ENCODE measurements around the gene SLC37A4.
"Not testable (repeated sequence)": the region's sequence is repeated elsewhere in the genome, so short reads cannot be mapped to it uniquely, and the experiment has no call there.

The SLC37A4 gene

DNA sequence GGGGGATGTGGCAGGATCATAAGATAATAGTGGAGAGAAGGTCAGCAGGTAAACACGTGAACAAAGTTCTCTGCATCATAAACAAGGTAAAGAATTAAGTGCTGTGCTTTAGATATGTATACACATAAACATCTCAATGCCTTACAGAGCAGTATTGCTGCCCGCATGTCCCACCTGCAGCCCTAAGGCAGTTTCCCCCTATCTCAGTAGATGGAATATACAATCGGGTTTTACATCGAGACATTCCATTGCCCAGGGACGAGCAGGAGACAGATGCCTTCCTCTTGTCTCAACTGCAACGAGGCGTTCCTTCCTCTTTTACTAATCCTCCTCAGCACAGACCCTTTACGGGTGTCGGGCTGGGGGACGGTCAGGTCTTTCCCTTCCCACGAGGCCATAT lies 8.8 kb upstream of the SLC37A4 start:
- not testable (repeated sequence) for H3K27me3 ChIP-seq (ENCODE audit: low read depth, low read length); H3K9me3 ChIP-seq (ENCODE audit: control insufficient read depth in 1 of 2, low read length in 2 of 2); H3K4me1 ChIP-seq (ENCODE audit: control insufficient read depth in 1 of 2, insufficient read depth in 2 of 2, low read length in 2 of 2); H3K27ac ChIP-seq (ENCODE audit: low read length); H3K36me3 ChIP-seq (ENCODE audit: control insufficient read depth in 1 of 2, insufficient read depth in 2 of 2, low read length in 2 of 2); H3K4me3 ChIP-seq (ENCODE audit: low read depth in 1 of 2, low read length in 2 of 2)

DNA sequence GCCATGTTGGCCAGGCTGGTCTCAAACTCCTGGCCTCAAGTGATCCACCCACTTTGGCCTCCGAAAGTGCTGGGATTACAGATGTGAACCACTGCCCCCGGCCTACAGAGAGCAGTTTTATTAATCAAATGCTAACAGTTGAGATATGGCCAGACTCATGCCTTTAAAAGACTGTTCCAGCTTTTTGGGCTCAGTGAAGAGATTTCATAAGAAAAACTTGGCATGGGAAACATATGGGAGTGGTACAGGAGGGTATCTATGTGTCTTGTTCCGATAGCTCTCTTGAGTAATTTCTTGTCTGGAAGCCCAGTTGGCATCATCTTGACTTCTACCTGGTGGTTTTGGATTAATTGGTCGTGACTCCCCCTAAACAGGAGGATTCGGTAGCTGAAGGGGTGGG lies 8.2 kb upstream of the SLC37A4 start:
- Histone ChIP-seq H3K4me3 (ENCODE audit: low read depth in 1 of 2, low read length in 2 of 2) (no peak overlapping the region), H3K36me3 (ENCODE audit: control insufficient read depth in 1 of 2, insufficient read depth in 2 of 2, low read length in 2 of 2) (no peaks in the 10 kb centered on the region)

DNA sequence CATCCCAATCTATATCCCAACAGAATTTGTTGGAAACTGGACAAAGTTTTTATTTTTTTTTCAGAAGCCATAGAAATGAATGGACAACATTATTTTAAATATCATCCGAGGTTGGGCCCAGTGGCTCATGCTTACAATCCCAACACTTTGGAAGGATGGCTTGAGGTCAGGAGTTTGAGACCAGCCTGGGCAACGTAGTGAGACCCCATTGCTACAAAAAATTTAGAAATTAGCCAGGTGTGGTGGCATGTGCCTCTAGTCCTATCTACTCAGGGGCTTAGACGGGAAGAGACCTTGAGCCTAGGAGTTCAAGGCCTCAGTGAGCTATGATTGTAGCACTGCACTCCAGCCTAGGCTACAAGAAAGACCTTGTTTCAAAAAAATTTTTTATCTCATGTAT lies 4.1 kb upstream of the SLC37A4 start:
- Histone ChIP-seq H3K36me3 (ENCODE audit: control insufficient read depth in 1 of 2, insufficient read depth in 2 of 2, low read length in 2 of 2) (no peaks in the 10 kb centered on the region), H3K9me3 (ENCODE audit: control insufficient read depth in 1 of 2, low read length in 2 of 2) (no peaks in the 10 kb centered on the region), H3K27ac (ENCODE audit: low read length) (no peak overlapping the region), H3K4me1 (ENCODE audit: control insufficient read depth in 1 of 2, insufficient read depth in 2 of 2, low read length in 2 of 2) (peaks cover 0 to 3% of the 10 kb centered on the region in 2 donors), H3K4me3 (ENCODE audit: low read depth in 1 of 2, low read length in 2 of 2) (no peak overlapping the region), H3K27me3 (ENCODE audit: low read depth, low read length) (no peaks in the 10 kb centered on the region)

More for the DNA sequence above, 8.2 kb upstream of the SLC37A4 start:
- H3K27ac ChIP-seq (ENCODE audit: low read length), result no peak overlapping the region
- no peaks in the 10 kb centered on the region for H3K9me3 ChIP-seq (ENCODE audit: control insufficient read depth in 1 of 2, low read length in 2 of 2)
- no peaks in the 10 kb centered on the region for H3K27me3 ChIP-seq (ENCODE audit: low read depth, low read length)
- no peaks in the 10 kb centered on the region for H3K4me1 ChIP-seq (ENCODE audit: control insufficient read depth in 1 of 2, insufficient read depth in 2 of 2, low read length in 2 of 2)

GRCh38 chr11:119033421-119033820 lies 2.7 kb upstream of the SLC37A4 start:
- not testable (repeated sequence) for H3K4me3 ChIP-seq (ENCODE audit: low read depth in 1 of 2, low read length in 2 of 2); H3K27me3 ChIP-seq (ENCODE audit: low read depth, low read length); H3K9me3 ChIP-seq (ENCODE audit: control insufficient read depth in 1 of 2, low read length in 2 of 2); H3K27ac ChIP-seq (ENCODE audit: low read length); H3K36me3 ChIP-seq (ENCODE audit: control insufficient read depth in 1 of 2, insufficient read depth in 2 of 2, low read length in 2 of 2)
- H3K4me1 ChIP-seq (ENCODE audit: control insufficient read depth in 1 of 2, insufficient read depth in 2 of 2, low read length in 2 of 2), result peaks cover 0 to 11% of the 10 kb centered on the region in 2 donors

GRCh38 chr11:119031912-119032280 lies 1.2 kb upstream of the SLC37A4 start:
- H3K36me3 ChIP-seq (ENCODE audit: control insufficient read depth in 1 of 2, insufficient read depth in 2 of 2, low read length in 2 of 2), result peaks cover 0 to 8% of the 10 kb centered on the region in 2 donors
- H3K4me3 ChIP-seq (ENCODE audit: low read depth in 1 of 2, low read length in 2 of 2), result no peak overlapping the region
- H3K27ac ChIP-seq (ENCODE audit: low read length), result no peak overlapping the region
- no peaks in the 10 kb centered on the region for H3K9me3 ChIP-seq (ENCODE audit: control insufficient read depth in 1 of 2, low read length in 2 of 2)
- peaks cover 0 to 11% of the 10 kb centered on the region in 2 donors for H3K4me1 ChIP-seq (ENCODE audit: control insufficient read depth in 1 of 2, insufficient read depth in 2 of 2, low read length in 2 of 2)
- no peaks in the 10 kb centered on the region for H3K27me3 ChIP-seq (ENCODE audit: low read depth, low read length)

GRCh38 chr11:119030029-119030328 lies 698 bp downstream of the SLC37A4 start:
- Histone ChIP-seq H3K27me3 (ENCODE audit: low read depth, low read length) (no peaks in the 10 kb centered on the region), H3K4me3 (ENCODE audit: low read depth in 1 of 2, low read length in 2 of 2) (peak overlapping the region; percentile 76 to 88), H3K4me1 (ENCODE audit: control insufficient read depth in 1 of 2, insufficient read depth in 2 of 2, low read length in 2 of 2) (peaks cover 0 to 12% of the 10 kb centered on the region in 2 donors), H3K36me3 (ENCODE audit: control insufficient read depth in 1 of 2, insufficient read depth in 2 of 2, low read length in 2 of 2) (peaks cover 6 to 23% of the 10 kb centered on the region in 2 donors), H3K9me3 (ENCODE audit: control insufficient read depth in 1 of 2, low read length in 2 of 2) (no peaks in the 10 kb centered on the region), H3K27ac (ENCODE audit: low read length) (peak overlapping the region; percentile 35)

DNA sequence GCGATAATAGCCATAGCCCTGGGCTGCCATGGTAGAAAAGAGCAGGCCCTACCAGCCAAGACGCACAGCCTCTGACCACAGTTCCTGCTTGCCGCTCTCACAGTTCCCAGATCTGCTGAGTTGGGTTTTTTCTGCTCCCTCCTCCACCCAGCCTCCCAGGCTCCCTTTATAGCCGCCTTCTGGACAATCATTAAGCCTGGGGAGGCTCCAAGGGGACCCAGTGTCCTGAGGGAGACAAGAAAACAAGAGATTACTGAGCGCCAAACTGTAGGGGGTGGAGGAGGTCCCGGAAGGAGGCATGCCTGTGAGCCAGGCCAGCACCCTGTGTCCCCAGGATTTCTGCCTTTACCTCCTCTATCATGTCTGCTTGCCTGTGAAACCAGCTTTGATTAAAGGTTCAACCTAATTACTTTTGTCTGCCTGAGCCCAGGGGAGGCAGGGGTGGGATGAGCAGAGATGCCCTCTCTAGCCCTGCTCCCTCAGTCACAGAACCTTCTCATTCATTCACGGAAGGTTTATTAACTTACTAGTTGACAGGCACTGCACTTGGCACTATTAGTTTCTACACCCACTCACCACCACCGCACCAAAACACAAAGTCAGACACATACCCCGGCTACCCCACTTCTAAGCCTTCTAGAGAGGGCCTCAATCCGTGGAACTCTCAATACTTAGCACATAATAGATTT lies 1.2 kb downstream of the SLC37A4 start:
- H3K4me1 ChIP-seq (ENCODE audit: control insufficient read depth in 1 of 2, insufficient read depth in 2 of 2, low read length in 2 of 2), result peaks cover 0 to 16% of the 10 kb centered on the region in 2 donors
- H3K36me3 ChIP-seq (ENCODE audit: control insufficient read depth in 1 of 2, insufficient read depth in 2 of 2, low read length in 2 of 2), result peaks cover 6 to 28% of the 10 kb centered on the region in 2 donors
- peak overlapping the region; percentile 62 for H3K27ac ChIP-seq (ENCODE audit: low read length)
- H3K4me3 ChIP-seq (ENCODE audit: low read depth in 1 of 2, low read length in 2 of 2), result peak overlapping the region; percentile 76 to 88
- no peaks in the 10 kb centered on the region for H3K9me3 ChIP-seq (ENCODE audit: control insufficient read depth in 1 of 2, low read length in 2 of 2)
- no peaks in the 10 kb centered on the region for H3K27me3 ChIP-seq (ENCODE audit: low read depth, low read length)

DNA sequence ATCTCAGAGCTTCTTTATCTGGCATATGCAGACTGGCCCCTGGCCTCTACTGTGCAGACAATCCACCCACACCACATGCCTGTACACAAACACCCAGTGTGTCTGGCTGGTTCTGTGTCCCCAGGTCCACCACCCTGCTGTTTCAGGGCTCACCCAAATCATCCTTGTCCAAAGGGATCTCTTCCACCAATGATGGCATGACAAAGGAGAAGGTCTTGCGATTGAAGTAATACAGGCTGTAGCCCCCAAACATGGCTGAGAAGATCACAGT lies 1.7 kb downstream of the SLC37A4 start:
- peaks cover 9 to 31% of the 10 kb centered on the region in 2 donors for H3K36me3 ChIP-seq (ENCODE audit: control insufficient read depth in 1 of 2, insufficient read depth in 2 of 2, low read length in 2 of 2)
- peak overlapping the region in 1 of 2 donors; percentile 76 for H3K4me3 ChIP-seq (ENCODE audit: low read depth in 1 of 2, low read length in 2 of 2)
- H3K27me3 ChIP-seq (ENCODE audit: low read depth, low read length), result no peaks in the 10 kb centered on the region
- no peaks in the 10 kb centered on the region for H3K9me3 ChIP-seq (ENCODE audit: control insufficient read depth in 1 of 2, low read length in 2 of 2)
- peak overlapping the region; percentile 62 for H3K27ac ChIP-seq (ENCODE audit: low read length)
- H3K4me1 ChIP-seq (ENCODE audit: control insufficient read depth in 1 of 2, insufficient read depth in 2 of 2, low read length in 2 of 2), result peaks cover 0 to 16% of the 10 kb centered on the region in 2 donors

- no peaks in the 10 kb centered on the region for H3K27me3 ChIP-seq (ENCODE audit: low read depth, low read length)
- H3K4me1 ChIP-seq (ENCODE audit: control insufficient read depth in 1 of 2, insufficient read depth in 2 of 2, low read length in 2 of 2), result peaks cover 0 to 16% of the 10 kb centered on the region in 2 donors
- H3K36me3 ChIP-seq (ENCODE audit: control insufficient read depth in 1 of 2, insufficient read depth in 2 of 2, low read length in 2 of 2), result peaks cover 14 to 35% of the 10 kb centered on the region in 2 donors
- no peaks in the 10 kb centered on the region for H3K9me3 ChIP-seq (ENCODE audit: control insufficient read depth in 1 of 2, low read length in 2 of 2)
- H3K27ac ChIP-seq (ENCODE audit: low read length), result peak overlapping the region; percentile 62
- H3K4me3 ChIP-seq (ENCODE audit: low read depth in 1 of 2, low read length in 2 of 2), result peak overlapping the region in 1 of 2 donors; percentile 76
Measured at GRCh38 chr11:119028346-119029068, 2.2 kb downstream of the SLC37A4 start.

- H3K4me3 ChIP-seq (ENCODE audit: low read depth in 1 of 2, low read length in 2 of 2), result peak overlapping the region in 1 of 2 donors; percentile 76
- H3K27me3 ChIP-seq (ENCODE audit: low read depth, low read length), result no peaks in the 10 kb centered on the region
- H3K27ac ChIP-seq (ENCODE audit: low read length), result peak overlapping the region; percentile 3
- no peaks in the 10 kb centered on the region for H3K9me3 ChIP-seq (ENCODE audit: control insufficient read depth in 1 of 2, low read length in 2 of 2)
- H3K4me1 ChIP-seq (ENCODE audit: control insufficient read depth in 1 of 2, insufficient read depth in 2 of 2, low read length in 2 of 2), result peaks cover 0 to 16% of the 10 kb centered on the region in 2 donors
- H3K36me3 ChIP-seq (ENCODE audit: control insufficient read depth in 1 of 2, insufficient read depth in 2 of 2, low read length in 2 of 2), result peaks cover 18 to 40% of the 10 kb centered on the region in 2 donors
Measured at GRCh38 chr11:119027561-119028345, 2.9 kb downstream of the SLC37A4 start.

DNA sequence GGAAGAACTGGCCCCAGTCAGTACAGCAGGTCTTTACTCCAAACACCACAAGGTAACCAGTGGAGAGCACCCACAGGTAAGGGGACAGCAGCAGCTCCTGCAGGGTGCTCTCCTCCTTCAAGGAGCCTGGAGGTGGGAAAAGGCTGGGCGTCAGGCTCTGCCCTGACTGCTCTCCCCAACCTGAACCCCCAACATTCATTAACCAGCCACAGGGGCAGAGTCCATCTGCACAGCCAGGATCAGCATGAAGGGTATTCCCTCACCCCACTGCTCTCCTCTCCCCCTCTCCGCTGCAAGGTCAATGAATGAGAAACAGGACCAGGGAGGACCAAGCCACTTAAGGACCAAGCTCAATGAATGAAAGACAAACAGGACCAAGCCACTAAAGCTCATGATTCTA lies 3.7 kb downstream of the SLC37A4 start:
- Histone ChIP-seq H3K36me3 (ENCODE audit: control insufficient read depth in 1 of 2, insufficient read depth in 2 of 2, low read length in 2 of 2) (peaks cover 18 to 48% of the 10 kb centered on the region in 2 donors), H3K4me3 (ENCODE audit: low read depth in 1 of 2, low read length in 2 of 2) (peak overlapping the region in 1 of 2 donors; percentile 4), H3K27me3 (ENCODE audit: low read depth, low read length) (no peaks in the 10 kb centered on the region), H3K27ac (ENCODE audit: low read length) (no peak overlapping the region), H3K4me1 (ENCODE audit: control insufficient read depth in 1 of 2, insufficient read depth in 2 of 2, low read length in 2 of 2) (peaks cover 0 to 16% of the 10 kb centered on the region in 2 donors), H3K9me3 (ENCODE audit: control insufficient read depth in 1 of 2, low read length in 2 of 2) (no peaks in the 10 kb centered on the region)

All from muscle layer of duodenum (tissue), 2 donors.